NK-92 (cell line): ENCODE results near the gene FAM174A.

Source experiments
- DNase-seq: peaks from one replicate; lab custom pipeline; 2025; ENCODE audit not compliant: unreplicated experiment; lab: John Stamatoyannopoulos, UW

Gene FAM174A

DNA sequence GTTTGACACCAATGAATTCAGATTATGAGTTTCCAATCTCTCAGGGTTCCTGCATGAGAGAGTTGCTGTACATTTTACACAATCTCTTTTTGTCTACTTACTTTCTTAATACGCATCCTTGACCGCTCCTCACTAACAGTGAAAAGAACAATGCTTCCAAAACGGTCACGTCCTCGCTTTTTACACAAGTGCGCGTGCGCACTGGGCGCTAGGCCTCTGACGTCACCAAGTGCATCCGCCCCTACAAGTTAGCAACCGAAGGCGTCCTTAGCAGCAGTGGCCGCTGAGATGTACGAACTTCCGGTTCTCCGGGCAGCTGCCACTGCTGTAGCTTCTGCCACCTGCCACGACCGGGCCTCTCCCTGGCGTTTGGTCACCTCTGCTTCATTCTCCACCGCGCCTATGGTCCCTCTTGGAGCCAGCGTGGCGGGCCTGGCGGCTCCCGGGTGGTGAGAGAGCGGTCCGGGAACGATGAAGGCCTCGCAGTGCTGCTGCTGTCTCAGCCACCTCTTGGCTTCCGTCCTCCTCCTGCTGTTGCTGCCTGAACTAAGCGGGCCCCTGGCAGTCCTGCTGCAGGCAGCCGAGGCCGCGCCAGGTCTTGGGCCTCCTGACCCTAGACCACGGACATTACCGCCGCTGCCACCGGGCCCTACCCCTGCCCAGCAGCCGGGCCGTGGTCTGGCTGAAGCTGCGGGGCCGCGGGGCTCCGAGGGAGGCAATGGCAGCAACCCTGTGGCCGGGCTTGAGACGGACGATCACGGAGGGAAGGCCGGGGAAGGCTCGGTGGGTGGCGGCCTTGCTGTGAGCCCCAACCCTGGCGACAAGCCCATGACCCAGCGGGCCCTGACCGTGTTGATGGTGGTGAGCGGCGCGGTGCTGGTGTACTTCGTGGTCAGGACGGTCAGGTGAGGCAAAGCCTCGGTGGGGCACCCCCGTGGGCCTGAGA is at the start of gene FAM174A:
Gene FAM174A, plus strand, starts transcription at position 315 of the 946 bp plus-strand sequence. Its CDS starts 157 bp downstream, at position 472.
- peak; percentile 71 for DNase-seq

DNA sequence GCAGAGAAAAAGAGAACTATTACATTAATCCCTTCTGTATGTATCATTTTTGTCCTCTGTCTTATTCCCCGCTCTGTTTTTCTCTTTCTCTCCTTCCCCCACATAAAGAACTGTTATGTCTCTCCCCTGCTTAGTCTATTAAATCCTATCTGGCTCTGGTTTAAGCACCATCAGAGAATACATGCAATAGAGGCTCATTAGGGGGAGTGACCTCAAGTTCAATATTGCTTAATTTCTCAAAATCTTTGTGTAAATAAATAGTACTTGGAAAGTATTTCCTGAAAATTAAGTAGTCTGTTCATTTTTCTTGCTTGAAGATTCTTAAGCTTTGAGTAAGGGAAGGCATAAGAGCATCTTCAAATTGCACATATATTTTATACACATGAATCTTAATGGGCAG is 41.2 kb upstream of the FAM174A start:
- no peak for DNase-seq

DNA sequence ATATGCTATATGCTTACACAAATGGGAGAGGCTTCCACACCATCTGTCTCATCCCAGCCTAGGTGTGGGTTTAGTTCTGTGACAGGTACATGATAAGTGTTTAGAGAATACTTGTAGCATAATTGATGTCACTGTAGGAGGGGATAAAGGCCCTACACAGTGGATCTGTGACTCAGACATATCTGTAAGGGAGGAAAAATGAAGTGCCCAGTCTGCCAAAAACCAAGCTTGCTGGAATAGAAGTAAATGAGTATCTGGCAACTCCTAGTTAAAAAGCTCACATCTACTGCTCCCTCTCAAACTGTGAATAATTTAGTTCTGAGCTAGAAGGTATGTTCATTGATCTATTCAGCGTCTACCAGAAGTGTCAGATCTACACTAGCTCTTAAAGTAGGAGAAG is 38.9 kb upstream of the FAM174A start:
- no peak for DNase-seq

DNA sequence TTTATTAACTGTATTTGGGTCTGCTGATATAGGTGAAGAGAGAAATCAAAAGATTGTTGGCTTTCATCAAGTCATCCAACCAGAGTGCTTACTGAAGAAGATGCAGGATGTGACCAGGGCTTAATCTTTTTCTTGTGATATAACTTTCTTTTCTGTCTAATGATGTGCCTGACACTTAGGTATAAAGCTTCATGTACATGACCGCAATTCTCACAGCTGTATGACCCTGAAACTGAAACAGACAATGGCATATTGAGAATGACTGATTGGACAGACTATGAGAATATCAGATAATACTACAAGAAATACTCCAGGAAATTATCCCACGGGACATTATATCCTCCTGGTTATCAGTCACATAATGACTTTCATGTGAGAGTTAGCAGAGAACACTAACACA is 32.5 kb upstream of the FAM174A start:
- DNase-seq, result no peak

DNA sequence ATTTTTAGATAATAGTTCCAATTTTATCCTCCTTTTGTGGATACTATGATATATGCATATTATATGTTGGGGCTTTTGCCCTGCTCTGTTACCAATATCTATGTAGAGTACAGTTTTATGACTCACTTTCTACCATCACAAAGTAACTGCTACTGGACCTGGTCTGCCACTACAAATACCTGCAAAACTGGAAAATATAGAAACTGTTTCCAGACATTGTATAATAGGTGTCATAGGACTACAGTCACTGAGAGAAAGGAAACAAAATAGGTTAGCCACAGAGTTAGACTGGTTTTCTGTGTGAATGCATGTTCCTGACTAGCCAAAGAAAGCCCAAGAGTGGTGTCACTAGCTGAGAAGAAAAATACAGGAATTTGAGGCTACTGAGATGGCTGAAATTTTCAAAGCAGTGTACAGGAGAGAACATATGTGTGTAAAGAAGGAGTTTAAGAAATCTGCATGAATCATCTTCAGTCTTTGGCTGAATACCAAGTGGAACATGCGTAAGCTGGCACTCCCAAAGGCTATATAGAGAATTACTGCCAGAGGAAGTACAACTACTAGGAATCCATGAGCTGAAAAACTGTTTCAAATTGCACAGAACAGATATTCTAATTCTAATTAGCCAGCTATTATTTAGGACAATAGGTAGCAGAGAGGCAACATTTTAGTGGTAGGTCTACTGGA is 29.0 kb upstream of the FAM174A start:
- DNase-seq, result no peak

DNA sequence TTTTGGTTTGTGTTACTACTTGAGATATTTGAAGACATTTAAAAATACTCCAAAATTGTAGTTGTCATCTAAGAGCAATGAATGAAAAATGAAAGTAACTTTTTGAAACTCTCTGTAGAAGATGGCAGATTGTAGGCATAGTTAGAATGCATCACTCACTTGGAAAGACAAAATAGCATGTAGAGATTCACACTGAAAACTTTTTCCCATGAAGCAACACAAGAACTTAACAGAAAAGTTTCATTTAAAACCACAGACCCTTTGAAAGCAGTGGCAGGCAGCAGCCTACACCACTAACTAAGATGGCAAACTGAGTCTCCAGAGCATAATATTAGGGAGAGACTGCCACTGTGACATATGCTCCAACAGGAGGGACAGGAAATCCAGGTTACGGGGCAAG is 18.9 kb upstream of the FAM174A start:
- no peak for DNase-seq

DNA sequence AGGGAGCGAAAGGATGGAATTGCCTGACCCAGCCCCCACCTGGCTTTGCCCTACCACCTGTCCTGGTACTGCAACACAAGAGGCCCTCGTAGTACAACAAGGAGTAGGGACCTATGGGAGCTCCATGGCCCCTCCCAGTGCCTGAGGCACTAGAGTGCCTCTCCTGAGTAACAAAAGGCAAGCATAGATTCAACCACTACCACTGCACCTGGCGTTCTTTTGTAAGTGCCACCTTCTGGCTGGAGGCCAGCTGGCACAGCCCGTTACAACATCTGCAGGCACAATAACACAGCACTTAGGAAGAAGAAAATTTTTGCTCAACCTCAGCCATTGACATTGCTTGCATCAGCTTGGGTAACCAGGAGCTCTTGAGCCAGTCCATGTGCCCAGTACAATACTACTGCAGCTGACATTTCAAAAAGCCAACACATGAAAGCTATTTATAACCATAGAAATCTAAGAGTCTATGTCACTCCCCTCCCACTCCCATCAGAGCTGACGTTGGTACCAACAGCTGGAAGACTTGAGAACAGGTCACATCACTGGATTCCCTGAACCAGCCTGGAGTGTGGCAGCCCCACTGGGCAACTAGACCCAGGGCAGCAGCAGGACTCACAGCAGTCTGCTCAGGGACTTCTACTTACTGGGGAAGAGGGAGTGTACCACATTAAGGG is 17.7 kb upstream of the FAM174A start:
- no peak for DNase-seq

DNA sequence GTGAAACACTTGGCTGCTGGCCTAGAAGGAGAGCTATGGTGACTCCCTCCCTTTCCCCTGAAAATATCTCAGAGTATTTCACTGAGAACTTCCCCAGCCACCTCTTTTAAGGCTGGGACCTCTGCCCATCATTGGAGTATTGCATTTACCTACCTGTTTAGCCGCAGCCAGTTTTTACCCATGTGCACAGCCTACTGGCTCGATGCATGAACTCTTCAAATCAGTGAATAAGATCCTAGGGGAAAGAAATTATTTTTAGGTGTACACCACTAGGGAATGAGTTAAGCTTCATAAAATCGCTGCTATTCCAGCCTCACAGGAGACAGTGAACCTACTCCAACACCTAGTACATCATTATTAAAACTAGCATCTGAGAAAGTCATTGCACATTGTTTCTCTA is 16.8 kb upstream of the FAM174A start:
- no peak for DNase-seq

DNA sequence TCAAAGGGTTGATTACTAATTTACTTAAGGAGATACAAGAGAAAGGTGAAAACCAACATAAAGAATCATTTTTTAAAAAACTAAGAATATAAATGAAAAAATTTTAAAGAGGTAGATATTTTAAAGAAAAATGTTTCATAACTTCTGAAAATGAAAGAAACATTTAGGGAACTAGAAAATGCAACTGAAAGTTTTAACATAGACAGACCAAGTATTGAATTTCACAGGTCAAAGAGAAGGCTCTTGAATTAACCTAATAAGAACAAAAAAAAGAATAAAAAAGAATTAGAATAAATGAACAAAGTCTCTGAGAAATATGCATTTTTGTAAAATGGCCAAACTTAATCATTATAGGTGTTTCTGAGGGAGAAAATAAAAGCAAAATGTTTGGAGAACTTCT is 16.1 kb upstream of the FAM174A start:
- DNase-seq, result no peak

DNA sequence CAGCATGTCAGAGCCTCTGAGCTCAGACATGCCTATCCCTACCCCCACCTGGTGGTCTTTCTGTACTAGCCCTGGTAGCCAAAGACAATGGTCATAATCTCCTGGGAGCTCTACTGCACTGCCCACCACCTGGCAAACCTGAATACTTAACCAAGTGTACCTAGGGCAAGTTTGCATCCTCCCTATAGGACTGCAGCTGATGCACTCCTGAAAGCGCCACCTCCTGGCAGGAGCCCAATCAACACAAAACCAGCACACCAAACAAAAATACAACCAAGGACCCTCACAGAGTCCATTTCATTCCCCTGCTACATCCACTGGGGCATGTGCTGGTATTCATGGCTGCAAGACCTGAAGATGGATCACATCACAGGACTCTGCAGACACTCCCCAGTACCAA is 14.8 kb upstream of the FAM174A start:
- no peak for DNase-seq

DNA sequence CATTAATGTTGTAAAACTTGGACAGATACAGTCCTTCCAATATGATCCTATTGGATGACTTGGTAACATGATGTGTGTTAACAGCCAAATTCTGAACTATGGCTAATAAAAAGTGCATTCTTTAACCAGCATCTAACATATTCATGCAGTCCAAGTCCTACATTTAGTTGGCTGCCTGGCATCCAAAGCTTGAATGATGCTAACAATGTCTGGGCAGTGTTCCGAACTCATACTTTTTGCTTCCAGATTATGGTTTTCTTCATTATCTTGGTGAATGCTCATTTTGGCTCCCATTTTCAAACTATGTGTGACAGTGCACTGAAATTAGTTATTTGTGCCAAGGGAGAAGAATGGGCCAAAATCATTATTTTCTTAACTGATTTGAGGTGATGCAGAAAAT is 2.8 kb downstream of the FAM174A start:
- no peak for DNase-seq

DNA sequence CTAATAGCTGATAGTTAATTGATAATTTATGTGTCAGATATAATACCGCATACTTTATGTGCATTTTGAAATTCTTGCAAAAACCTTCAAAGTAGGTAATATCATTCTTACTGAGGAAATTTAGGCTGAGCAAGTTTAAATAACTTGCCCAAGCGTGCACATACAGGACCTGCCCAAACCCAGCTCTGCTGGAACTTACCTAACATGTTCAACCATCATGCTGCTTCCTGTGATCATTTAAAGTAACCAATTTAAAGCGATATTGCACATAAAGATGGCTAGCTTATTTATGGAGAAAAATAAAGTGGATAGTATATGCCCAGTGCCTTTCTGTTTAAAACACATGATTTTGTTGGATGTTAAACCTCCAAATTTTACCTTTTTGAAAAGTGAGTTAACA is 4.3 kb downstream of the FAM174A start:
- DNase-seq, result no peak

DNA sequence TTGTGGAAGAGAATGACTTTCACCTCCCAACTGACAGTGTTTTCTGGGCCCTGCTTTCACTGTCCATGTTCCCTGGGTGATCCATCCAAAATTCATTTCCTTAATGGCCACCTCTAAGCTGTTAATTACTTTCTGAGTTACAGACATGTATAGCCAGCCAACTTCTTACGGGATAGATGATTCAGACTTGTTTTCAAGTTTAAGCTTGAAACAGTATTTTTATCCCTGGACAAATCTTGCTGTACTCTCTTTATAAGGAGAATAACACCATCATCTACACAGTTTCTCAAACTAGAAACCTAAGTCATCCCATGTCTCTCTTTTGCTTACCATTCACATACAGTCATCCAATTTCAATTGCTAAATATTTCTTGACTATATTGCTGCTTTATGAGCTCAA is 6.9 kb downstream of the FAM174A start:
- no peak for DNase-seq

DNA sequence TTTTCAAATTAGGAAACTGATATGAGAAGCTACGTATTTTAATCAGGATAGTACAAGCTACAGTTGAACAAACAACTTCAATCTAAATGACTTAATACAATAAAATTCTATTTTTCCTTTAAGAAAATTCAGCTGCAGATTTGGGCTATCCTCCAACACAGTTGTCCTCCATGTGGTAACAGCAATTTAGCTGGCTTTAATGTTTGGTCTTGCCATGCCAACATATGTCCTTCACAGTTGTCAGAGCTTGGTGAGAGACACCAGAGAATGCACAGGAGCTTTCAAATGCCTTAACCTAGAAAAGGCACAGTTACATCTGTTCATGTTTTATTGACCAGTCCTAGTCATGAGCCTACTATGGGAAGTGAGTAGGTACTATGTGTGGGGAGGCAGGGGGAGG is 10.8 kb downstream of the FAM174A start:
- no peak for DNase-seq

DNA sequence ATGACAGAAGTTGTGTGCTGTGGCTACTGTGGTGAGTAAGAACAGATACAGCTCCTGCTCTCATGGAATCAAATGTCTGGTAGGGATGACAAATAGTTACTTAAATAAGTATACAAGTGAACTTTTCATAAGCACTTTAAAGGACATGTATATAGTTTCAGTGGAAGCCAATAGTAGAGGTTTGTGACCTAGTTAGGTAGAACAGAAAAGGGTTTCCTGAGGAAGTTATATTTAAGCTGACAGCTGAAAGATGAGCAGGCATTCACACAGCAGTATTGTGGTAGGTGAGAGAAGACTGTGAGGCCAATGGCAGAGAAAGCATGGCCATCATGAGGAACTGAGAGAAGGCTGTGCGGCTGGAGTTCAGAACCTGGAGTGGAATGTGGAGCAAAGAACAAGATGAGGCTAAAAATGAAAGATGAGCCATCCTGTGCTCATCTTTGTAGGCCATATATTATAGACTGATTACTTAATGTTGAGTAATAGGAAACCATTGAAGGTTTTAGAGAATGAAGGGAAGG is 15.4 kb downstream of the FAM174A start:
- DNase-seq, result no peak

DNA sequence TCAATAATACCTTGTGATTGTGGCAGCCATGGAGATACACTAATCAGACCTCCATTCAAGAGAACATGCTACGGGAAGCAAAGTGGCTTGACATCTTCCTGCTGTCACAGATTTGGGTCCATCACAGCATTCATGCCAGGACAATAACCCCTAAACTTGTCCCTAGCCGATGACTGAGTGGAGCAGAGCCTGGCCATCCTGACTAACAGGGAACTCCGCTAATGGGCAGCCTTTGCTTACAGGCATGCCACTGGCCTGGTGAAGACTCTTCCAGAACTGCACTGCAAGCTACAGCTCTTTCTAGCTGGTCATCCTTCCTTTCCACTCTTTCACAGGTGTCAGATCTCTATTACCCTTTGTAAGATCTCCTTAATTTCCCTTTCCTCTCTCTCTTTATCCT is 16.0 kb downstream of the FAM174A start:
- DNase-seq, result no peak

DNA sequence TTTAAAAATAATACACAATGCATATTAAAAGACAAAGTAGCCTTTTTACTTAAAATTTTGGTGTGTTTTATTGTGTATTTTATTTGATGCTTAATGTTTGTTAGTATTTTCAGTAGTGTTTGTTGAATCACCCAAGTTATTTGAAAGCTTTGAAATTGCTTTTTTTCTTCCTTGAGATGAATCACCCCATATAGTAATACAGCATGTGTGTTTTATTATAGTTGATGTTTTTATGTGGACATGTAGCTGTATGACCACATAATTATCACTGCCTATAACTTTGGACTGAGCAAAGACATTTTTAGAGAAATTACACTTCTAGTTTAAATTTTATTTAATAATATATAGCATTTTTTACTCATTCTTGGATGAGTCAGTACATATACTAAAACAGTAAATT is 18.0 kb downstream of the FAM174A start:
- no peak for DNase-seq

DNA sequence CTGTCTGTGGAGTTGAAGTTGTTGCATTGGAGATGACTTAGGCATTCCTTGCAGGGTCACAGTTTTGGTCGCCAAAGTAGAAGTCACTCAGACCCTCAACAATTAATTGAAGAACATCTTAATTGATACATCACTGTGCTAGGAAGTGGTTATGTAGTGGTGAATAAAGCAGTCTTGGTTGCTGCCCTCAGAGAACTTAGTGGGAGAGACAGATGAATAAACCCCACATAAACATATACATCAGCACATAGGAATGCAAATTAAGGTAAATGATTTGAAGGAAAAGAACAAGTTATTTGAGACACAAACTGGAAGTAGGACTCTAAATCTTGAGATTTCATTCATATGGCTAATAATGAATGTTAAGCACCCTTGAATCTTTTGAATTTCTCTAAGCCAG is 25.7 kb downstream of the FAM174A start:
- no peak for DNase-seq

DNA sequence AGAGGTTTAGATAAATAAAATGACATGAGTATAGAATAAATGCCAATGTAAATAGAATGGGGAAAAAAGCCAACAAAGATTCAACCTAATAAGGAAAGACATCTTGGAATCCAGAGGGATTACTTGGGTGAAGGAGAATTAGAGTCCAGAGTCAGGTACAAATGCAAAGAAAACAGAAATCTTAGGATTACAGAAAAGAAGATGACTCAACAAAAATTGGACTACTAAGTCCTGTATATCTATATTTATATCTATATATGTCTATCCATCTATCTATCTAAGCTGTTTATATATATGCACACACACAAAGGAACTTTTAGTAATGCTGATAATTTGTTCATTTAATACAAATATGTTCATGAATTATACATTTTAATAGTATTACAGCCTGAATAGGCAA is 27.6 kb downstream of the FAM174A start:
- DNase-seq, result no peak

DNA sequence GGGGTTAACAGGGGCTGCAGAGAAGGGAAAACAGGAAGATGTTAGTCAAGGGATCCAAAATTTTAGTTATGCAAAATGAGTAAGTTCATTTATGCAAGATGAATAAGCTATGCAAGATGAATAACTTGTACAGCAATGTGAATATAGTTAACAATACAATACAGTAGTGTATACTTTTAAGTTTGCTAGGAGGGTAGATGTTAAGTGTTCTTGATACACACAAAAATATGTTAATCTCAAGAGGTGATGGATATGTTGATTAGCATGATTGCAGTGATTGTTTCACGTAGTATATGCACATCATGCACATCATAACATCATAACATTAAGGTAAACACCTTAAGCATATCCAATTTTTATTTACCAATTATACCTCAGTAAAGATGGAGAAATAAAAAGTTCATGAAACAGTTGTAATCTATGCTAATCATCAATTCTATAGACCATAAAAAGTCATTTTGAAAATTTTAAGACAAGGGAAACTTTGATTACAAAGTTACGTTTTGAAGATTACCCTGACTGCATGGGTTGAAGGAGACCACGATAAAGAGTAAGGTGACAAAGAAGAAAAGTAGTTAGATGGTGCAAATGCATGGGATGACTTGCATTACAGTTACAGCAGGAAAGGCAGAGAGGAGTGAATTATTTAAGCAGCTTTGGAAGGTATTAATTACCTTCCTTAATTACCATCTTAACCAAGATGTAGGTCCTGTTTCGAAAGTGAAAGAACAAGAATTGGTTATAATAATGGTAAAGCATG is 31.4 kb downstream of the FAM174A start:
- no peak for DNase-seq

DNA sequence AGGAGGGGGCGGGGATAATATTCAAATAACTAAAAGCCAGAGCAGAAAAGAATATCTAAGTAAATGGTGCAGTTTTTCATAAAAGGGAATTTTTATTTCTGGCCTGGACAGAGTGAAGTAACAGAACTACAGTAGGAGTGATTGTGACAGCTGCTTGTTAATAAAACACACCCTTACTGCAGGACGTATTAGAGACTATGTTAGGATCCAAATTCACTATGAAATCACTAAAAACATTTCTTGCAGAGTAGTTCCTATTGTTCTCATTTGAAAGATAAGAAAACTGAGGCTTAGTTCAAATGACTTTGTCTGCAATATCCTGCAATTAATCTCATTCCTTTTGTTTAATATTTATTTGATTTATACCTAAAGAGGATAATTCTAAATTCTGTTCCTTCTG is 39.5 kb downstream of the FAM174A start:
- DNase-seq, result no peak
